Mesendoderm (in vitro differentiated cells): ENCODE results near the gene TESMIN.

Experiments
- DNase-seq: peaks from one replicate; pipeline ENCODE4 v3.0.0; 2013
- H2AK5ac ChIP-seq: 2 replicates; pipeline ENCODE4 v1.6.1; 2013; ENCODE audit warnings: low read length, inconsistent platforms
- H2BK120ac ChIP-seq: 2 replicates; pipeline ENCODE4 v1.6.1; 2013; ENCODE audit warnings: low read depth, mild to moderate bottlenecking, low read length, moderate library complexity, mixed read lengths
- H2BK15ac ChIP-seq: replicated peaks from 2 replicates; pipeline ENCODE4 v1.6.1; 2013; ENCODE audit warnings: low read depth, mild to moderate bottlenecking, moderate library complexity
- H2BK5ac ChIP-seq: 2 replicates; pipeline ENCODE4 v1.6.1; 2013; ENCODE audit warnings: low read length, inconsistent platforms
- H3K18ac ChIP-seq: 2 replicates; pipeline ENCODE4 v1.6.1; 2013; ENCODE audit warnings: mild to moderate bottlenecking, low read length, mixed read lengths
- H3K23ac ChIP-seq: one replicate; pipeline ENCODE4 v1.6.1; 2013; ENCODE audit warnings: low read length
- H3K27ac ChIP-seq: 2 replicates; pipeline ENCODE4 v1.5.1; 2013; ENCODE audit warnings: low read depth, mild to moderate bottlenecking, inconsistent platforms, low read length, moderate library complexity
- H3K27me3 ChIP-seq: 2 replicates; pipeline ENCODE4 v1.6.1; 2013; ENCODE audit warnings: low read length, control low read depth, mild to moderate bottlenecking, inconsistent platforms; ENCODE audit not compliant: insufficient read depth, poor library complexity
- H3K36me3 ChIP-seq: 2 replicates; pipeline ENCODE4 v1.6.1; 2013; ENCODE audit warnings: low read length, inconsistent platforms; ENCODE audit not compliant: control insufficient read depth, insufficient read depth
- H3K4ac ChIP-seq: one replicate; pipeline ENCODE4 v1.6.1; 2013; ENCODE audit warnings: low read depth, mild to moderate bottlenecking, low read length, moderate library complexity
- H3K4me1 ChIP-seq: 2 replicates; pipeline ENCODE4 v1.6.1; 2013; ENCODE audit warnings: low read depth, low read length, inconsistent platforms; ENCODE audit not compliant: control insufficient read depth
- H3K4me2 ChIP-seq: 2 replicates; pipeline ENCODE4 v1.6.1; 2013; ENCODE audit warnings: low read length
- H3K4me3 ChIP-seq: 2 replicates; pipeline ENCODE4 v1.5.1; 2013; ENCODE audit warnings: mild to moderate bottlenecking, low read length
- H3K56ac ChIP-seq: one replicate; pipeline ENCODE4 v1.6.1; 2013; ENCODE audit warnings: low read length
- H3K79me1 ChIP-seq: 2 replicates; pipeline ENCODE4 v1.6.1; 2013; ENCODE audit warnings: low read length, inconsistent platforms
- H3K79me2 ChIP-seq: 2 replicates; pipeline ENCODE4 v1.6.1; 2013; ENCODE audit warnings: mild to moderate bottlenecking, low read length; ENCODE audit not compliant: control insufficient read depth, insufficient read depth
- H3K9ac ChIP-seq: 2 replicates; pipeline ENCODE4 v1.6.1; 2013; ENCODE audit warnings: low read length, inconsistent platforms
- H4K5ac ChIP-seq: one replicate; pipeline ENCODE4 v1.6.1; 2013; ENCODE audit warnings: low read length
- H4K8ac ChIP-seq: one replicate; pipeline ENCODE4 v1.6.1; 2013; ENCODE audit warnings: low read depth, mild to moderate bottlenecking, control low read depth, low read length, moderate library complexity
- WGBS: extraction: QIAGEN DNeasy Blood & Tissue Kit; methylation state at CpG from one replicate; pipeline ENCODE4 v1.1.7; 2013; ENCODE audit warnings: low lambda C conversion rate, missing lambda C conversion rate; ENCODE audit not compliant: insufficient coverage; ENCODE audit errors: extremely low coverage; 5-methylcytosine and 5-hydroxymethylcytosine counted together

TESMIN gene

GRCh38 chr11:68665436-68665835 is 85.9 kb downstream of the TESMIN start:
- no peaks in the 10 kb centered on the region for H3K79me1 ChIP-seq
- no peak overlapping the region for H2AK5ac ChIP-seq
- H3K4me2 ChIP-seq, result no peak overlapping the region
- H3K27ac ChIP-seq, result no peak overlapping the region
- H4K5ac ChIP-seq, result no peak overlapping the region
- no peak overlapping the region for H3K23ac ChIP-seq
- no peak overlapping the region for H3K9ac ChIP-seq
- H3K4ac ChIP-seq, result no peak overlapping the region
- no CpG with 5 or more reads among the region's 16 CpGs for WGBS
- no peak overlapping the region for H3K56ac ChIP-seq
- H3K36me3 ChIP-seq, result no peaks in the 10 kb centered on the region
- no peak overlapping the region for H3K18ac ChIP-seq
- no peak overlapping the region for H2BK15ac ChIP-seq
- H2BK5ac ChIP-seq, result no peak overlapping the region
- no peaks in the 10 kb centered on the region for H3K4me1 ChIP-seq
- H3K27me3 ChIP-seq, result no peaks in the 10 kb centered on the region
- no peak for DNase-seq
- no peak overlapping the region for H2BK120ac ChIP-seq
- no peaks in the 10 kb centered on the region for H3K79me2 ChIP-seq
- H4K8ac ChIP-seq, result no peak overlapping the region
- no peak overlapping the region for H3K4me3 ChIP-seq

- H3K79me1 ChIP-seq, result no peaks in the 10 kb centered on the region
- no peak overlapping the region for H3K27ac ChIP-seq
- no peak overlapping the region for H4K8ac ChIP-seq
- DNase-seq, result no peak
- no peaks in the 10 kb centered on the region for H3K79me2 ChIP-seq
- H3K9ac ChIP-seq, result no peak overlapping the region
- H2BK120ac ChIP-seq, result no peak overlapping the region
- no peak overlapping the region for H2AK5ac ChIP-seq
- H2BK5ac ChIP-seq, result no peak overlapping the region
- H3K4ac ChIP-seq, result no peak overlapping the region
- H3K4me1 ChIP-seq, result no peaks in the 10 kb centered on the region
- H3K36me3 ChIP-seq, result no peaks in the 10 kb centered on the region
- H3K4me2 ChIP-seq, result no peak overlapping the region
- no CpG with 5 or more reads among the region's 7 CpGs for WGBS
- H3K18ac ChIP-seq, result no peak overlapping the region
- H3K27me3 ChIP-seq, result no peaks in the 10 kb centered on the region
- no peak overlapping the region for H2BK15ac ChIP-seq
- no peak overlapping the region for H3K4me3 ChIP-seq
- no peak overlapping the region for H4K5ac ChIP-seq
- no peak overlapping the region for H3K56ac ChIP-seq
- no peak overlapping the region for H3K23ac ChIP-seq
These were observed 86.4 kb downstream of the TESMIN start for GRCh38 chr11:68664906-68665305.

- no peak overlapping the region for H4K8ac ChIP-seq
- no peaks in the 10 kb centered on the region for H3K27me3 ChIP-seq
- H2AK5ac ChIP-seq, result no peak overlapping the region
- no peak for DNase-seq
- H3K18ac ChIP-seq, result no peak overlapping the region
- no peak overlapping the region for H3K56ac ChIP-seq
- no peak overlapping the region for H2BK5ac ChIP-seq
- no peak overlapping the region for H3K23ac ChIP-seq
- H3K9ac ChIP-seq, result no peak overlapping the region
- H3K4me3 ChIP-seq, result no peak overlapping the region
- no CpG with 5 or more reads among the region's 9 CpGs for WGBS
- no peak overlapping the region for H3K4me2 ChIP-seq
- H2BK15ac ChIP-seq, result no peak overlapping the region
- H3K4me1 ChIP-seq, result no peaks in the 10 kb centered on the region
- no peak overlapping the region for H3K4ac ChIP-seq
- no peaks in the 10 kb centered on the region for H3K79me1 ChIP-seq
- no peaks in the 10 kb centered on the region for H3K36me3 ChIP-seq
- no peak overlapping the region for H4K5ac ChIP-seq
- H2BK120ac ChIP-seq, result no peak overlapping the region
- no peaks in the 10 kb centered on the region for H3K79me2 ChIP-seq
- H3K27ac ChIP-seq, result no peak overlapping the region
These were observed 87.2 kb downstream of the TESMIN start for GRCh38 chr11:68664141-68664540.

GRCh38 chr11:68663482-68664010 is 87.8 kb downstream of the TESMIN start:
- Histone ChIP-seq H3K36me3 (no peaks in the 10 kb centered on the region), H3K4me3 (no peak overlapping the region), H3K56ac (no peak overlapping the region), H3K79me2 (no peaks in the 10 kb centered on the region), H3K4ac (no peak overlapping the region), H2BK120ac (no peak overlapping the region), H4K8ac (no peak overlapping the region), H3K9ac (no peak overlapping the region), H3K18ac (no peak overlapping the region), H3K27ac (no peak overlapping the region), H3K79me1 (no peaks in the 10 kb centered on the region), H3K27me3 (no peaks in the 10 kb centered on the region), H2BK5ac (no peak overlapping the region), H4K5ac (no peak overlapping the region), H3K23ac (no peak overlapping the region), H3K4me1 (no peaks in the 10 kb centered on the region), H2AK5ac (no peak overlapping the region), H2BK15ac (no peak overlapping the region), H3K4me2 (no peak overlapping the region)
- no CpG with 5 or more reads among the region's 18 CpGs for WGBS
- no peak for DNase-seq

- H4K5ac ChIP-seq, result no peak overlapping the region
- no peak overlapping the region for H4K8ac ChIP-seq
- no peak overlapping the region for H3K4ac ChIP-seq
- no peaks in the 10 kb centered on the region for H3K27me3 ChIP-seq
- no peak overlapping the region for H2AK5ac ChIP-seq
- no peak overlapping the region for H2BK15ac ChIP-seq
- no peak overlapping the region for H3K9ac ChIP-seq
- no peak overlapping the region for H2BK120ac ChIP-seq
- no CpG with 5 or more reads among the region's 18 CpGs for WGBS
- H3K79me1 ChIP-seq, result no peaks in the 10 kb centered on the region
- no peaks in the 10 kb centered on the region for H3K79me2 ChIP-seq
- H2BK5ac ChIP-seq, result no peak overlapping the region
- H3K23ac ChIP-seq, result no peak overlapping the region
- no peak overlapping the region for H3K4me2 ChIP-seq
- H3K56ac ChIP-seq, result no peak overlapping the region
- no peak overlapping the region for H3K18ac ChIP-seq
- H3K36me3 ChIP-seq, result no peaks in the 10 kb centered on the region
- DNase-seq, result no peak
- H3K27ac ChIP-seq, result no peak overlapping the region
- H3K4me3 ChIP-seq, result no peak overlapping the region
- no peaks in the 10 kb centered on the region for H3K4me1 ChIP-seq
These were observed 89.4 kb downstream of the TESMIN start for GRCh38 chr11:68661697-68662603.
